ENCODE measurements around the gene NOL4. TPM values are rescaled to one million over a fixed set of nuclear protein-coding genes. Genes with fewer than 3 reads are reported as not detected.
A peak's percentile ranks its signal among the peaks of the same experiment; 100 is the strongest.
"Not testable (repeated sequence)": the region's sequence is repeated elsewhere in the genome, so short reads cannot be mapped to it uniquely, and the experiment has no call there.

NOL4 gene
- total RNA-seq, 1 donor from 2014 or later = 0.63 TPM

- Mint-ChIP-seq H3K4me3 (no peak overlapping the region), H3K4me1 (no peaks in the 10 kb centered on the region), H3K27ac (ENCODE audit: unreplicated experiment) (no peak overlapping the region), H3K36me3 (ENCODE audit: low read depth) (peaks cover 2% of the 10 kb centered on the region), H3K27me3 (ENCODE audit: low read depth) (peaks cover 2% of the 10 kb centered on the region), H3K9me3 (peaks cover 11% of the 10 kb centered on the region)
- no peak for TF ChIP-seq CTCF (conservative IDR thresholded peaks at IDR 0.05)
- DNase-seq (ENCODE audit: low read depth, low spot score) = no peak
Observed at GRCh38 chr18:34248727-34249126, 24.0 kb upstream of the NOL4 start.

- peaks cover 12% of the 10 kb centered on the region for H3K9me3 Mint-ChIP-seq
- no peak overlapping the region for H3K27ac Mint-ChIP-seq (ENCODE audit: unreplicated experiment)
- no peak for DNase-seq (ENCODE audit: low read depth, low spot score)
- TF ChIP-seq CTCF (conservative IDR thresholded peaks at IDR 0.05) = no peak
- H3K27me3 Mint-ChIP-seq (ENCODE audit: low read depth) = peaks cover 20% of the 10 kb centered on the region
- H3K4me1 Mint-ChIP-seq = no peaks in the 10 kb centered on the region
- no peaks in the 10 kb centered on the region for H3K36me3 Mint-ChIP-seq (ENCODE audit: low read depth)
- H3K4me3 Mint-ChIP-seq = no peak overlapping the region
Observed at GRCh38 chr18:34242739-34243138, 18.0 kb upstream of the NOL4 start.

GRCh38 chr18:34233781-34234388 lies 9.2 kb upstream of the NOL4 start:
- not testable (repeated sequence) for H3K4me1 Mint-ChIP-seq; H3K9me3 Mint-ChIP-seq; DNase-seq (ENCODE audit: low read depth, low spot score); H3K27ac Mint-ChIP-seq (ENCODE audit: unreplicated experiment); H3K36me3 Mint-ChIP-seq (ENCODE audit: low read depth); H3K4me3 Mint-ChIP-seq
- peaks cover 38% of the 10 kb centered on the region for H3K27me3 Mint-ChIP-seq (ENCODE audit: low read depth)

GRCh38 chr18:34225218-34225553 lies 473 bp upstream of the NOL4 start:
- no peaks in the 10 kb centered on the region for H3K9me3 Mint-ChIP-seq
- no peak for DNase-seq (ENCODE audit: low read depth, low spot score)
- peak; percentile 13 for TF ChIP-seq CTCF (conservative IDR thresholded peaks at IDR 0.05)
- H3K36me3 Mint-ChIP-seq (ENCODE audit: low read depth) = no peaks in the 10 kb centered on the region
- peak overlapping the region; percentile 89 for H3K4me3 Mint-ChIP-seq
- peaks cover 22% of the 10 kb centered on the region for H3K4me1 Mint-ChIP-seq
- peaks cover 89% of the 10 kb centered on the region for H3K27me3 Mint-ChIP-seq (ENCODE audit: low read depth)
- H3K27ac Mint-ChIP-seq (ENCODE audit: unreplicated experiment) = no peak overlapping the region

- Mint-ChIP-seq H3K27ac (ENCODE audit: unreplicated experiment) (no peak overlapping the region), H3K9me3 (no peaks in the 10 kb centered on the region), H3K4me3 (peak overlapping the region; percentile 89), H3K36me3 (ENCODE audit: low read depth) (no peaks in the 10 kb centered on the region), H3K27me3 (ENCODE audit: low read depth) (peaks cover 96% of the 10 kb centered on the region), H3K4me1 (peaks cover 22% of the 10 kb centered on the region)
- DNase-seq (ENCODE audit: low read depth, low spot score) = no peak
- no peak for TF ChIP-seq CTCF (conservative IDR thresholded peaks at IDR 0.05)
Observed at GRCh38 chr18:34223893-34224422, 755 bp downstream of the NOL4 start.

- no peak for DNase-seq (ENCODE audit: low read depth, low spot score)
- TF ChIP-seq CTCF (conservative IDR thresholded peaks at IDR 0.05) = no peak
- no peak overlapping the region for H3K27ac Mint-ChIP-seq (ENCODE audit: unreplicated experiment)
- H3K4me3 Mint-ChIP-seq = peak overlapping the region; percentile 89
- H3K36me3 Mint-ChIP-seq (ENCODE audit: low read depth) = no peaks in the 10 kb centered on the region
- H3K4me1 Mint-ChIP-seq = peaks cover 22% of the 10 kb centered on the region
- H3K27me3 Mint-ChIP-seq (ENCODE audit: low read depth) = peaks cover 96% of the 10 kb centered on the region
- H3K9me3 Mint-ChIP-seq = no peaks in the 10 kb centered on the region
Observed at GRCh38 chr18:34223164-34223892, 1.4 kb downstream of the NOL4 start.
